ENCODE measurements around the gene PER3.

PER3 gene

GRCh38 chr1:7878027-7878426 is 93.9 kb downstream of the PER3 start:
- no peak for DNase-seq

DNA sequence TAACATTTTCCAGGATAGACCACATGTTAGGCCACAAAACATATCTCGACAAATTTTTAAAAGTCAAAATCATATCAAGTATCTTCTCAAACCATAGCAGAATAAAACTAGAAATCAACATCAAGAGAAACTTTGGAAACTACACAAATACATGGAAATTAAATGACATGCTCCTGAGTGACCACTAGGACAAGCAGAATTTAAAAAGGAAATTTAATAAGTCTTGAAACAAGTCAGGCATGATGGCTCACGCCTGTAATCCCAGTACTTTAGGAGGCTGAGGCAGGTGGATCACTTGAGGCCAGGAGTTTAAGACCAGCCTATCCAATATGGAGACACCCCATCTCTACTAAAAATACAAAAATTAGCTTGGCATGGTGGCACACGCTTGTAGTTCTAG is 95.1 kb downstream of the PER3 start:
- DNase-seq = no peak

DNA sequence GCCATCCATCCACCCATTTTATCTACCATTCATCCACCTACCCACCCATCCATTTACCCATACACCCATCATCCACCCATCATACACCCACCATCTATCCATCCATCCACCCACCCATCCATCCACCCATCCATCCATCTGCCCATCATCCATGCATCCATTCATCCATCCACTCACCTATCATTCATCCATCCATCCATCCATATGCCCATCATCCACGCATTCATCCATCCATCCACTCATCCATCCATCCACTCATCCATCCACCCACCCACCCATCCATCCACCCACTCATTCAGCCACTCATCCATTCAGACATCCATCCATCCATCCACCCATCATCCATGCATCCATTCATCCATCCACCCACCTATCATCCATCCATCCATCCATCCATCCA is 100.7 kb downstream of the PER3 start:
- DNase-seq = no peak

DNA sequence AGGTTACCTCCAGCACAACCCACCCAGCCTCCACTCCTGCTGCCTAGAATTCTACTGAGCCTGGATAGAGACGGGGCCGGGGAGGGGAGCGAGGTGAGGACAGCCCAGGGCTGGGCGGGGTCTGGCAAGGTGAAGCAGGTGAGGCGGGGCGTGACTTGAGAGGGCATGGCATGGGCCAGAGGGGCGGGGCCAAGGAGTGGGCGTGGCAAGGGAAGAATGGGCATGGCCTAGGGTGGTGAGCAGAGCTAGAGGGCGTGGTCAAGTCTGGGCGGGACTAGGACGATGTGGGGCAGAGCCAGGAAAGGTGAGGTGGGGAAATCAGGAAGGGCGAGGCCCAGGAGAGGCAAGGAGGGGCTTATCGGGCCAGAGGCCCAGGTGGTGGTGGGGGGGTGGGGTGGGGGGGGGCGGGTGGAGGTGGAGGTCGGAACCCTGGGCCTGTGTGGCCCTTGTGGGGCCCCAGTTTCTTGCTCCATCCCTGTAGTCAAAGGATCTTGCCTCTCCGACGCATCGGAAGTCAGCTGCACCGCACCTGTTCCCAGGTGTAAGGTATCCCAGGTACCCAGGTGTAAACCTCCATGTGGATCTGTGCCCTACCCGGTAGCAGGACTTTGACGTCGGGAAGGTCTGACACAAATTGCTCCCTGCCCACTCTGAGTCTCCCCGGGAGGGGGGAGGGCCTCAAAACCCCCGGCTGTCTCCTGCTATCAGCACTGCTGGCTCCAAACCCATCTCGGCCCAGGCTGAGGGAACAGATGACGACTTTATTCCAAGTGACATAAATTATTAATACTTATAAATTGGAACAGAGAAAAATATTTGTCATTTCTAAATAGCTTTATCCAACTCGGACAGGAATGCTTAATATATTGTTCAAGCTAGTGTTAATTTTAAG is 101.7 kb downstream of the PER3 start:
- DNase-seq = peak; percentile 26

- DNase-seq = no peak
Measured at GRCh38 chr1:7886405-7886745, 102.3 kb downstream of the PER3 start.

- no peak for DNase-seq
Measured at GRCh38 chr1:7888248-7889081, 104.4 kb downstream of the PER3 start.

- DNase-seq = no peak
Measured at GRCh38 chr1:7890853-7891252, 106.8 kb downstream of the PER3 start.

- no peak for DNase-seq
Measured at GRCh38 chr1:7891804-7892203, 107.7 kb downstream of the PER3 start.

DNA sequence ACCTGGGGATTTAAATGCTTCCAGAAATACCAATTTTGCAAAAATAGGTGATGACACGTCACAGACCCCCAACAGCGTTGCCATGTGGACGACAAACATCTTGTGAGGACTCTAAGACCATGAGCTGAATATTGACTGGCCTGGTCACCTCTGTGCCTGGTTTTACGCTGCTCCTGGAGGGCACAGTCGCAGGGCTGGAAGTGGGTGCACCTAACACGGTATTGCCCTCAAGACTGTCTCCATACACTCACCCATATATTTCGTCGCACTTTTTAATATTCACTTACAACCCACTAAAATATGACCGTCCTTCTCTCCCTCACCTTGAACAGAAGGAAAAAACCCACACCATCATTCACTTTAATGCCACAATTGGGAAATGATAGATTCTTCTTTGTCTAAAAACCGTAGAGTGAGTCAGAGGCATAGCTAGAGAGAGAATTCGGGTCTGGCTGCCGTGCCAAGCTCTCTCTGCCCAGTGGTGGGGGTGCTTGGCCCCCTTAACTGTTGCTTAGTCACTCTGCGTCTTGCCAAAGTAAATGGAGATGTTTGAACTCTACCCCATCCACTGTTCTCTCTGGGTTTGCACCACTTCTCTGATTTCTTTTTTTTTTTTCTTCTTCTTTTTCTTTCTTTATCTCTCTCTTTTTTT is 109.6 kb downstream of the PER3 start:
- no peak for DNase-seq

Measured in activated T-cell treated with anti-CD3 and anti-CD28 coated beads, Interleukin-2, amount 50 U/mL, for 1 hour (primary cell).